Activated CD4-positive, alpha-beta T cell treated with anti-CD3 and anti-CD28 coated beads, Interleukin-10, Interleukin-2, amounts not matched to agents 100 ng/mL and 50 ng/mL, durations not matched to agents 16 hours and 8 hours (primary cell): ENCODE results near the gene CPED1.
"Not testable (repeated sequence)": the region's sequence is repeated elsewhere in the genome, so short reads cannot be mapped to it uniquely, and the experiment has no call there.

ENCODE experiments used
- DNase-seq: peaks from one replicate; pipeline ENCODE4 v3.0.0-alpha.2; 2020

CPED1 gene

GRCh38 chr7:121198502-121198901 lies 210.0 kb downstream of the CPED1 start:
- no peak for DNase-seq

- DNase-seq = no peak
Observed at GRCh38 chr7:121202125-121202524, 213.6 kb downstream of the CPED1 start.

GRCh38 chr7:121202834-121203233 lies 214.3 kb downstream of the CPED1 start:
- no peak for DNase-seq

GRCh38 chr7:121204537-121204936 lies 216.0 kb downstream of the CPED1 start:
- no peak for DNase-seq

- no peak for DNase-seq
Observed at GRCh38 chr7:121205777-121206176, 217.3 kb downstream of the CPED1 start.

- no peak for DNase-seq
Observed at GRCh38 chr7:121211253-121211652, 222.7 kb downstream of the CPED1 start.

- no peak for DNase-seq
Observed at GRCh38 chr7:121212036-121212435, 223.5 kb downstream of the CPED1 start.

GRCh38 chr7:121214657-121215056 lies 226.1 kb downstream of the CPED1 start:
- no peak for DNase-seq

- no peak for DNase-seq
Observed at GRCh38 chr7:121219026-121219425, 230.5 kb downstream of the CPED1 start.

GRCh38 chr7:121221108-121221507 lies 232.6 kb downstream of the CPED1 start:
- not testable (repeated sequence) for DNase-seq

GRCh38 chr7:121228779-121229178 lies 240.3 kb downstream of the CPED1 start:
- no peak for DNase-seq

GRCh38 chr7:121235201-121235600 lies 246.7 kb downstream of the CPED1 start:
- no peak for DNase-seq

GRCh38 chr7:121237601-121238000 lies 249.1 kb downstream of the CPED1 start:
- DNase-seq = no peak

GRCh38 chr7:121244120-121244870 lies 255.8 kb downstream of the CPED1 start:
- DNase-seq = no peak

GRCh38 chr7:121251367-121251766 lies 262.9 kb downstream of the CPED1 start:
- not testable (repeated sequence) for DNase-seq

GRCh38 chr7:121252523-121253235 lies 264.2 kb downstream of the CPED1 start:
- DNase-seq = not testable (repeated sequence)

- DNase-seq = no peak
Observed at GRCh38 chr7:121259826-121260225, 271.3 kb downstream of the CPED1 start.

GRCh38 chr7:121261207-121261884 lies 272.8 kb downstream of the CPED1 start:
- DNase-seq = no peak

GRCh38 chr7:121262221-121262620 lies 273.7 kb downstream of the CPED1 start:
- DNase-seq = no peak

GRCh38 chr7:121262969-121263368 lies 274.5 kb downstream of the CPED1 start:
- no peak for DNase-seq

GRCh38 chr7:121266307-121266894 lies 277.9 kb downstream of the CPED1 start:
- DNase-seq = no peak

- no peak for DNase-seq
Observed at GRCh38 chr7:121267612-121268011, 279.1 kb downstream of the CPED1 start.

- no peak for DNase-seq
Observed at GRCh38 chr7:121269798-121270197, 281.3 kb downstream of the CPED1 start.
